ENCODE measurements around the gene HIPK4. TPM values are rescaled to one million over a fixed set of nuclear protein-coding genes. Genes with fewer than 3 reads are reported as not detected.

The HIPK4 gene
- total and polyA plus RNA-seq, 4 donors: 0.02 to 0.17 TPM; not detected in 2

DNA sequence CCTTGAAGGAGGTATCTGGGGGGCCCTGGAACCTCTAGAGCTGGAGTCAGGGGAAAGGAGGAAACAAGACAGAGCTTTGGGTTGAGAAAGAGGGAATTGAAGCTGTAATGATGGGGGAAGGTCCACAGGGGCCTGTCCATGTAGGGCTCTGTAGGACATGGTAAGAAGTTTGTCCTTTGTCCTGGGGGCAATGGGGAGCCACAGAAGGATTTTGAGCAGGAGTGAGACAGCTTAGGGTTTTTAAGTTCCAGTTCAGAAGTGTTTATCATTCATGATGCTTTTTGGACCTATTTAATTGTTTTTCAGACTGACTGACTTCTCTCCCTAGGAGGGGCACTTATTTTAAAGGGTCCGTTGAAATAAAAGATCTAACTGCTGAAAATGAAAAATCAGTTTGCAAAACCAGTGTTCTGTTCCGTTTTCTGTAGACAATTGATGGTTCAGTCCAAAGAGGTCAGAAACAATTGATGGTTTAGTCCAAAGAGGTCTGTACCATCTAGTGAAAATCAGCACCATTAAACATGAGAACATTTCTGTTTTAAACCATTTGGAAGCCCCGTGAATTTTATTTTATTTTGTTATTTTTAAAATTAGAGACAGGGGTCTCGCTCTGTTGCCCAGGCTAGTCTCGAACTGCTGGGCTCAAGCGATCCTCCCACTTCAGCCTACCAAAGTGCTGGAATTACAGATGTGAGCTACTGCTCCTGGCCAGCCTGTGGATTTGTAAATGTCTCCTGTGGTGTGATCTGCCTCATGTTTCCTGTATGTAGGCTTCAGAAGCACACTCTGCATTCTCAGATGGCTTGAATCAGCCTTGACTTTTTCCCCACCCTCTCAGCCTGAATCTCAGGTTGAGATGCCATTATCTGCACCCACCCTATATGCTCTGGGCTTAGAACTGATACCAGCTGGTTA lies 33.0 kb downstream of the HIPK4 start:
- no peak overlapping the region for H3K9ac ChIP-seq (ENCODE audit: low read depth in 1 of 2, low read length in 2 of 2)
- H3K9me3 ChIP-seq (ENCODE audit: control insufficient read depth in 4 of 4, low read length in 3 of 4): no peaks in the 10 kb centered on the region
- WGBS: 94% methylated on average over 6 of the region's 6 CpGs
- H3K27me3 ChIP-seq (ENCODE audit: control insufficient read depth in 4 of 4, insufficient read depth in 4 of 4, low read length in 3 of 4): no peaks in the 10 kb centered on the region
- no peak overlapping the region for H3K27ac ChIP-seq (ENCODE audit: low read depth in 1 of 2, low read length in 2 of 2)
- H3K4me3 ChIP-seq (ENCODE audit: low read depth in 1 of 3, low read length in 3 of 3): no peak overlapping the region
- peaks cover 0 to 14% (median 3%) of the 10 kb centered on the region in 4 donors for H3K4me1 ChIP-seq (ENCODE audit: control insufficient read depth in 4 of 4, insufficient read depth in 4 of 4, low read length in 3 of 4)
- no peak for TF ChIP-seq YY1 (IDR thresholded peaks at IDR 0.05)
- no peak for TF ChIP-seq TAF1 (conservative IDR thresholded peaks at IDR 0.05)
- TF ChIP-seq, protein P1, sequence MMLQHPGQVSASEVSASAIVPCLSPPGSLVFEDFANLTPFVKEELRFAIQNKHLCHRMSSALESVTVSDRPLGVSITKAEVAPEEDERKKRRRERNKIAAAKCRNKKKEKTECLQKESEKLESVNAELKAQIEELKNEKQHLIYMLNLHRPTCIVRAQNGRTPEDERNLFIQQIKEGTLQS (IDR thresholded peaks at IDR 0.05): no peak
- no peak for TF ChIP-seq MAX (IDR thresholded peaks at IDR 0.05)
- TF ChIP-seq HNF4G (IDR thresholded peaks at IDR 0.05): no peak
- TF ChIP-seq RAD21 (IDR thresholded peaks at IDR 0.05): no peak
- H3K36me3 ChIP-seq (ENCODE audit: control insufficient read depth in 4 of 4, insufficient read depth in 3 of 4, low read depth in 1 of 4, low read length in 3 of 4): peaks cover 0 to 2% (median 0%) of the 10 kb centered on the region in 4 donors
- no peak for DNase-seq (ENCODE audit: low spot score)

DNA sequence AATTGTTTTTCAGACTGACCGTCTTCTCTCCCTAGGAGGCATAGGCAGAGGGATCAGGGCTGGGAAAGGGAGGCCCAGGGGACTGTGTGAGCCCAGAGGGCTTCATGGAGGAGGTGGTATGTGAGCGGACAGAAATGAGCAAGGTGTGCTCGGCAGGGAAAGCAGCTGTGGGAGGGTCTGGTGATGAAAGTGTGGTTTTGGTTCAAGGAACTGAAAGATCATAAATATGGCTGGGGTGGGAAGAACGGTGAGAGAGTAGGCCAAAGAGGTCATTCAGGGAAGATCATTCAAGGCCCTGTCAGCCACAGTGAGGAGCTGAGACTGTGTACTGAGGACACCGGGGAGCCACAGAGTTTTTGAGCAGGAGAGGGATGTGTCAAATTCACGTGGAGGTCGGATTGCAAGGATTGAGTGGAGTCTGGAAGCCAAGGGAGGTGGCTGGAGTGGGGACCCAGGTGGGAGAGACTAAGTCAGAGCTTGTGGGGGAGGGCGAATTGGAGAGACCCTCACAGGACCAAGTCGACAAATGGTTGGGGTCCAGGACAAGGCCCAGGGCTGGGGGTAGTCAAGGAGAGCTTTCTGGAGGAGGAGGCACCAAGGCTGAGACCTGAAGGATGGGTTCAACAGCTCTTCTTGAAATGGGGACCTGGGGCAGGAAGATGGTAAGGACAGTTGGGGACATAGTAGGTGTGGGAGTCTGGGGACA lies 33.9 kb downstream of the HIPK4 start:
- no peaks in the 10 kb centered on the region for H3K9me3 ChIP-seq (ENCODE audit: control insufficient read depth in 4 of 4, low read length in 3 of 4)
- H3K9ac ChIP-seq (ENCODE audit: low read depth in 1 of 2, low read length in 2 of 2): no peak overlapping the region
- no peaks in the 10 kb centered on the region for H3K27me3 ChIP-seq (ENCODE audit: control insufficient read depth in 4 of 4, insufficient read depth in 4 of 4, low read length in 3 of 4)
- 89% methylated on average over 9 of the region's 9 CpGs for WGBS
- no peak for DNase-seq (ENCODE audit: low spot score)
- no peak overlapping the region for H3K4me3 ChIP-seq (ENCODE audit: low read depth in 1 of 3, low read length in 3 of 3)
- H3K4me1 ChIP-seq (ENCODE audit: control insufficient read depth in 4 of 4, insufficient read depth in 4 of 4, low read length in 3 of 4): peaks cover 0 to 14% (median 3%) of the 10 kb centered on the region in 4 donors
- H3K27ac ChIP-seq (ENCODE audit: low read depth in 1 of 2, low read length in 2 of 2): no peak overlapping the region
- H3K36me3 ChIP-seq (ENCODE audit: control insufficient read depth in 4 of 4, insufficient read depth in 3 of 4, low read depth in 1 of 4, low read length in 3 of 4): peaks cover 0 to 2% (median 0%) of the 10 kb centered on the region in 4 donors
- no peak for TF ChIP-seq MAX (IDR thresholded peaks at IDR 0.05)
- TF ChIP-seq TAF1 (conservative IDR thresholded peaks at IDR 0.05): no peak
- TF ChIP-seq FOXA2 (IDR thresholded peaks at IDR 0.05): no peak
- TF ChIP-seq REST (IDR thresholded peaks at IDR 0.05): no peak
- TF ChIP-seq, protein P2, sequence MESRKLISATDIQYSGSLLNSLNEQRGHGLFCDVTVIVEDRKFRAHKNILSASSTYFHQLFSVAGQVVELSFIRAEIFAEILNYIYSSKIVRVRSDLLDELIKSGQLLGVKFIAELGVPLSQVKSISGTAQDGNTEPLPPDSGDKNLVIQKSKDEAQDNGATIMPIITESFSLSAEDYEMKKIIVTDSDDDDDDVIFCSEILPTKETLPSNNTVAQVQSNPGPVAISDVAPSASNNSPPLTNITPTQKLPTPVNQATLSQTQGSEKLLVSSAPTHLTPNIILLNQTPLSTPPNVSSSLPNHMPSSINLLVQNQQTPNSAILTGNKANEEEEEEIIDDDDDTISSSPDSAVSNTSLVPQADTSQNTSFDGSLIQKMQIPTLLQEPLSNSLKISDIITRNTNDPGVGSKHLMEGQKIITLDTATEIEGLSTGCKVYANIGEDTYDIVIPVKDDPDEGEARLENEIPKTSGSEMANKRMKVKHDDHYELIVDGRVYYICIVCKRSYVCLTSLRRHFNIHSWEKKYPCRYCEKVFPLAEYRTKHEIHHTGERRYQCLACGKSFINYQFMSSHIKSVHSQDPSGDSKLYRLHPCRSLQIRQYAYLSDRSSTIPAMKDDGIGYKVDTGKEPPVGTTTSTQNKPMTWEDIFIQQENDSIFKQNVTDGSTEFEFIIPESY (IDR thresholded peaks at IDR 0.05): no peak
- TF ChIP-seq CTCF (IDR thresholded peaks at IDR 0.05; ENCODE audit: low read depth, low read length, missing input control): no peak
- TF ChIP-seq SP1 (IDR thresholded peaks at IDR 0.05): no peak
- no peak for TF ChIP-seq RXRA (IDR thresholded peaks at IDR 0.05)
- TF ChIP-seq HNF4G (IDR thresholded peaks at IDR 0.05): no peak
- TF ChIP-seq EGR1 (IDR thresholded peaks at IDR 0.05; ENCODE audit: low read depth in 2 of 2): no peak
- TF ChIP-seq JUND (IDR thresholded peaks at IDR 0.05): no peak
- TF ChIP-seq RAD21 (IDR thresholded peaks at IDR 0.05): no peak
- TF ChIP-seq YY1 (IDR thresholded peaks at IDR 0.05): no peak
- TF ChIP-seq FOXA1 (IDR thresholded peaks at IDR 0.05): no peak
- no peak for TF ChIP-seq NR2F2 (IDR thresholded peaks at IDR 0.05)
- TF ChIP-seq, protein P1 (IDR thresholded peaks at IDR 0.05): no peak

Measured in liver (tissue), 9 donors.